Measurements from ENCODE around the gene TASOR2.

Gene TASOR2, protein sequence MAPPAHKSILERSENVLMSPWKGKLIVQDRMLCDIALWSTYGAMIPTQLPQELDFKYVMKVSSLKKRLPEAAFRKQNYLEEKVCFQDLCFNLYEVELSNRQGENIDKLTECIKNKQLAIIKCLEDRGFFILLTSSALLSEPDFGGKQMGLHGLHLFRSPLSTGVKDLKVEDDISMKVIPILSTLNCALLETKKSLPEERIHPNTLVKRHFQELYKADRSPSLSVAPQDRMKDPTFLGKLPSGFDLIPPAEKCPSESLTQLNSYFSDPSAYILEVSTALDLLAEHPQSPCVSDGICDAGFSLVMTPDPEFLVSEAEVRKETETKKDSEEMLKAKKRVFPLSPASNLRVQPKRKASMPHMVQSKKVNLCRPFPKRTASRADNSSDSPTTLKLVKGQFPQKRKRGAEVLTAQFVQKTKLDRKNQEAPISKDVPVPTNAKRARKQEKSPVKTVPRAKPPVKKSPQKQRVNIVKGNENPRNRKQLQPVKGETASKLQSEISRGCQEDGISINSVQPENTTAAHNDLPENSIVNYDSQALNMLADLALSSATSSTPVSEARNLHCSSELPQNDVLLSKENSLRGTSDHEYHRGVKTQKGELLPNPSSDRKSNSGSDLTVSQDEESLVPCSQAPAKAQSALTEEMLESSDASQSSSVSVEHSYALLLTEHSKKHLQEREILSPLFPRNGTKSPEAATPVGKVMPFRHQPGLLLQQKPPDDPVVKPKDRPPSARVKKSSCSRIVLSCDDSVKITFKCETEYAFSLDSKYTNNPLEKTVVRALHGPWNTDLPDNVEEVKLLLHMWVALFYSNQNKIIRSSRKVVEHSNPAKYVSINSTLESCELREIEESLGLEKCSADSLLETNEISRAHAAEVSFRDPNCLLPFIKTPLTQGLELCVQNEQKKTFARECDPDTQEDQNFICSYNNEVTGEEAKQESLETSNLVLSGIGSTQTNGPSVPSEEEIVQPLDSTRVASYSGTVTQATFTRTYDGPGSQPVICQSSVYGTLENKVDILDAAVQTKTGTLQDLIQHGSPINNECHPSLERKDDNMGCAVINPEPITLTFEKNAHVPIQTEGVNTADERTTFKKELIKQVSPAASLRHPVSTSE (N-terminal part only)

DNA sequence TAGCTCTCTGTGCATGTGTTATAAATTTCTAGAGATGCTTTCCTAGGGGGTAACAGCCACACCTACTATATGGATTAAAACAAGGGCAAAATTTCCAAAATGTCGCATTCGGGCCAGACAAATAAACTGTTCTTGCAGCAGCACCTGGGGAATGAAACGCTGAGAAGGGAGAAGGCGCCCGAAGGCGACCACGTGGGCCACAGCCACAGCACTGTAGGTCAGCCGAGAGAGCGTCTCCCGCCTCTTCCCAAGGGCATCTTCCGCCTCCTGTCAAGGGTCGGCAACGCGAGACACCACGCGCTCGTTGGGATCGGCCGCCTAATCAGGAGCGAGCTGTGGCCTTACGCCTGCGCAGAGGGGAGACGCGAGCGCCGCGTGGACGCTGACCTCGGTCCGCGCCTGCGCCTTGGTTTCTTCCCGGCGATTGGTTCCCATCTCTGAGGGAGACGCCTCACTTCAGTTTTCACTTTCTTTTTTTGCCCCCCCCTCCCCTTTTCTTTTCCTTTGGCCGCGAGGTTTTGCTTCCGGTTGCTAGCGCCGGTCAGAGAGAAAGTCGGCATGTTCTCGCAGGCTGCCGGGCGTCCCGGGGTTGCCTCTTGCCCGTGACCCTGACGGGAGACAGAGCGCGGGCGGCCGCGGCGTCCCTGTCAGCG is at the start of gene TASOR2:
Gene TASOR2 (plus strand): TSS at position 521 of the 653 bp plus-strand sequence. CDS start 35,805 bp downstream, outside the sequence.
- Mint-ChIP-seq H3K4me3 (peak within 1 kb of the TSS; percentile 97), H3K36me3 (peaks cover 3% of the 10 kb centered on the region), H3K4me1 (peaks cover 21% of the 10 kb centered on the region), H3K27ac (peak within 1 kb of the TSS; percentile 97), H3K9me3 (no peaks in the 10 kb centered on the region), H3K27me3 (no peaks in the 10 kb centered on the region)
- peak; percentile 78 to 81 for DNase-seq (ENCODE audit: low spot score in 2 of 2)
- ATAC-seq (ENCODE audit: low read depth) = peak; percentile 77

DNA sequence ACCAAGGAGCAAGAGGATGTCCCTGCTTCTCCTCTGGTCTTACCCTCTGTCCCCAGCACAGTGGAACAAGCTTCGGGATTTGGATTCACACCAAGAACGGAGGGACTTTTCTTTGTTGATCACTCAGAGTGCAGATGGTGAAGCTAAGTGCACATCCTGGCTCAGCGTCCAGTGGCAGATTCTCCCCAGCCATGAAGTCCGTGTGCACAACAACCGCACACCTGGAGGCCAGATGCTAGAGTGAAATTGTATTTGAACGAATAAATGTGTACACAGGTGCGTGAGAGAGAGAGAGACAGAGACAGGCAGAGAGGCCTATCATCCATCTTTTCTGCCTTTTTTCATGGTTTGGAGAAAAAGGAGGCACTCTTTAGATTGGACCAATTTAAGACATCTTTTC is 49.7 kb upstream of the TASOR2 start:
- no peak for ATAC-seq (ENCODE audit: low read depth)
- Mint-ChIP-seq H3K4me3 (no peak overlapping the region), H3K36me3 (no peaks in the 10 kb centered on the region), H3K9me3 (no peaks in the 10 kb centered on the region), H3K27ac (no peak overlapping the region), H3K27me3 (peaks cover 4% of the 10 kb centered on the region), H3K4me1 (peaks cover under 1% of the 10 kb centered on the region)
- DNase-seq (ENCODE audit: low spot score in 2 of 2) = no peak

DNA sequence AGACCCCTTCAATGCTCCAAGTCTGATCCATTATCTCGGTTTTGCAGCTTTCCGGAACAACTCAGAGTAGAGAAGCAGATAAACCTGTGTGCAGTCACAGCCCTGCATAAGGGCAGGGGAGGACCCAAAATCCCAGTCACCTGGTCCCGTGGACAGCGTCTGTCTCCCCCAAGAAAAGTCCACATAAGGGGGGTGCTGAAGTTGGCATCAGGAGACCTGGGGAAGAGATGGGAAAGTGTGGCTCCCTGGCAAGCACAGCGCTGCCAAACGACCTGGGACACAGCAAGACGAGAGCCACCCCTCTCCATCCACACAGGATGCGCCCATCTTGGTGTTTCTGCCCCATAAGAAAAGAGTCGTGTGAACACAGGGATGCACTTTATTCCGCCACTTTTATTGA is 46.1 kb upstream of the TASOR2 start:
- H3K4me3 Mint-ChIP-seq = no peak overlapping the region
- no peak for ATAC-seq (ENCODE audit: low read depth)
- H3K4me1 Mint-ChIP-seq = no peaks in the 10 kb centered on the region
- no peak for DNase-seq (ENCODE audit: low spot score in 2 of 2)
- peaks cover 6% of the 10 kb centered on the region for H3K36me3 Mint-ChIP-seq
- no peaks in the 10 kb centered on the region for H3K9me3 Mint-ChIP-seq
- no peaks in the 10 kb centered on the region for H3K27me3 Mint-ChIP-seq
- H3K27ac Mint-ChIP-seq = no peak overlapping the region

DNA sequence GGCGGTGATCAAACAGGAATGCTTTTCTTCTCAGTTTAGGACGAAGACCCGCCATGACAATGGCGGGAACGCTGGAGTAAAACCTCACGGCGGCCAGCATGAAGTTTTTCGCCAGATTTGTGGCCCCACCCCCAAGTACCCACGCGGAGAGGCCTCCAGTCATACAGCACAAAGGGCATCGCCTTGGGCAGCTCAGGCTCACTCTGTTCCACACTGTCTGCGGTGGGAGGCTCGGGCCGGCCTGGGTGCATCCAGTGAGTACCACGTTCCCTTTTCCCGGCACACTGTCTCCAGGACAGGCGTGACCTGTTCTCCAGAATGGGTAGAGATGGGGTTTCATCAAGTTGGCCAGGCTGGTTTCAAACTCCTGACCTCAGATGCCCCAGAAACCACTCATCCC is 45.6 kb upstream of the TASOR2 start:
- Mint-ChIP-seq H3K27ac (no peak overlapping the region), H3K27me3 (peaks cover 3% of the 10 kb centered on the region), H3K36me3 (peaks cover 6% of the 10 kb centered on the region), H3K4me3 (no peak overlapping the region), H3K9me3 (no peaks in the 10 kb centered on the region), H3K4me1 (no peaks in the 10 kb centered on the region)
- ATAC-seq (ENCODE audit: low read depth) = no peak
- no peak for DNase-seq (ENCODE audit: low spot score in 2 of 2)

DNA sequence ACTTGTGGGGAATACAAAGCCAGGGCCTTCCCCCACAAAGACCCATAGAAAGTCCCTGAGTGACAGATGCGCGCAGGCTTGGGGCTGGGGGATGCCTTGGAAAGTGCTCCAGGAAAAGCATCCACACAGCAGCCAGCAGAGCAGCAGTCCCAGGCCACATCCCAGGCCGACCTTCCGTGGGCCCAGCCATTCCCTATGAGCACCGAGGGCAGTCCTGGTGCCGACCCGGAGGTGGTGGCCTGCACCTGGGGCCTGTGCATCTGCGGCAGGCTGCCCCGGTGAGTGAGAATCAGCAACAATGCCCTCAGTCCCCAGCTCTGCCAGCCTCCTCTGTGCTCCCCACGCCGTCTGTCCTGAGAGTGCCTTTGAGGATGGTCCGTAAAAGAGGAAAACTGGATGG is 44.6 kb upstream of the TASOR2 start:
- no peak for ATAC-seq (ENCODE audit: low read depth)
- Mint-ChIP-seq H3K9me3 (no peaks in the 10 kb centered on the region), H3K27ac (no peak overlapping the region)

DNA sequence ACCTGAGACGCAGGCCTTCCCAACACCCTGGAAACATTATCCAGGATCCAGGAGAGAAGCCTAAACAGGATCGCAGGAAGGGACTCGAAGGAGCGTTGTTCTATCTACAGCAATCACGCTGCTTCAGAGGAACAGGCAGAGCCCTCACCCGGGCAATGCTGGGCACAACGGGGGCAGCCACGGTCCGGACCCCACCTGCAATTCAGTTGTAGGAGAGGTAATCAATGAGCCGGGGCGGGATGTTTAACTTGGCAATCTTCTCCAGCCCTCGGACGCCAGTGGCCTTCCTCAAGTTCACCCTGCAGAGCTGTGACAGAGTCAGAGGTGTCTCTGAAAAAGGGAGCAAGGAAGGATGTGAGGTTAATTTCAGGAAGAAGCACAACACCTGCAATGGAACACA is 44.1 kb upstream of the TASOR2 start:
- Mint-ChIP-seq H3K27ac (no peak overlapping the region), H3K4me1 (peaks cover 5% of the 10 kb centered on the region)

More for the DNA sequence above, 44.6 kb upstream of the TASOR2 start:
- Mint-ChIP-seq H3K4me1 (peaks cover 3% of the 10 kb centered on the region), H3K4me3 (no peak overlapping the region), H3K27me3 (peaks cover 3% of the 10 kb centered on the region), H3K36me3 (peaks cover 6% of the 10 kb centered on the region)
- no peak for DNase-seq (ENCODE audit: low spot score in 2 of 2)

DNA sequence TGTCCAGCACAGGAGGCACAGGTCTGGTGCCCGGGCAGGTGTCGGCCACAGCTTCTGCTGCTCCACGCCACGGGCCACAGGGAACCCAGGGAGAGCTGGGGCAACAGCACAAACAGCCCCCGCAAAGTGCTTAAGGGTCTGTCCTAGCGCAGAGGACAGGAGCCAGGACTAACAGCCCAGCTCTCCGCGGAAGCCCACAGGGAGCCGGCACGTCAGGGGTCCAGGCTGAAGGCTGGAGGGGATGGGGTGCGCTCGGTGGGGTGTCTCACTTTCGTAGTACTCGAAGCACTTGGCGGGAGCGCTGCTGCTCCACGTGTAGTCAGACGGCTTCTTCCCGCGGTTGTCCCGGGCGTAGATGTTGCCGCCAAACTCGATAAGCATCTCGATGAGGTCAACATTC is 43.1 kb upstream of the TASOR2 start:
- peaks cover 9% of the 10 kb centered on the region for H3K4me1 Mint-ChIP-seq
- H3K36me3 Mint-ChIP-seq = peaks cover 6% of the 10 kb centered on the region
- H3K27me3 Mint-ChIP-seq = peaks cover 3% of the 10 kb centered on the region
- no peaks in the 10 kb centered on the region for H3K9me3 Mint-ChIP-seq
- ATAC-seq (ENCODE audit: low read depth) (no peak), DNase-seq (ENCODE audit: low spot score in 2 of 2) (no peak)
- H3K4me3 Mint-ChIP-seq = no peak overlapping the region
- no peak overlapping the region for H3K27ac Mint-ChIP-seq

More for the DNA sequence above, 44.1 kb upstream of the TASOR2 start:
- Mint-ChIP-seq H3K36me3 (peaks cover 6% of the 10 kb centered on the region), H3K9me3 (no peaks in the 10 kb centered on the region), H3K27me3 (peaks cover 3% of the 10 kb centered on the region), H3K4me3 (no peak overlapping the region)
- no peak for DNase-seq (ENCODE audit: low spot score in 2 of 2)
- no peak for ATAC-seq (ENCODE audit: low read depth)

DNA sequence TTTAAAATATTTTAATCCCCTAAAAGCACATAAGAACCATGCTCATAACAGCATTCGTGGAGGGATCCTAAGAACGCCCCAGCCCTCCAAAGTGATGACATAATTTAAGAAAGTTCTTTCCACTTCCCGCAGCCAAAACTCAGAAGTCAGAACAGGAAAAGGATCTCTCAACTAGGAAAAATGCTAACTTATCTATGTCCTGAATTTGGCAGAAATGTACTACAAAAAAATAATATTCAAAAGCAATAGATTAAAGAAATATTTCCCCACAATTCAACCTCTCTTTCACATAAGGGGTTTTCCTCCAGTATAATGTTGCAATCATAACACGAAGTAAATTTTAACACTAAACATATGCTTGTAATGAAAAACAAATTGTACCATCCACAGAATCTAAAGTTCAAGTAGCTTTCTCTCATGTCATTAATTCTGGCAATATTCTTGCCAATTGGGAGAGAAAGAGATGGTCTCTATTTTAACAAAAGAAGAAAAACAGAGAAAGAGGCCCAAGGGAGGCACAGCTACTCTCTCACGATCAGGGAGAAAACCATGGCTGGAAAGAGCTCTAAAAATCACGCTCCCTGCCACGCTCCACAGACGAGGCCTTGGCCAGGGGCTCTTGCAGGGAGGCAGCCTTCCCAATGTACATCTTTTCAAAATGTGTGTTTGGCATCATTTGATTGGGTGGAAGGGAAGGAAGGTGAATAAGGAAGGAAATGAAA is 41.1 kb upstream of the TASOR2 start:
- Mint-ChIP-seq H3K4me3 (no peak overlapping the region), H3K36me3 (peaks cover 6% of the 10 kb centered on the region), H3K9me3 (no peaks in the 10 kb centered on the region), H3K4me1 (peaks cover 9% of the 10 kb centered on the region), H3K27ac (no peak overlapping the region), H3K27me3 (peaks cover 3% of the 10 kb centered on the region)
- DNase-seq (ENCODE audit: low spot score in 2 of 2) (no peak), ATAC-seq (ENCODE audit: low read depth) (no peak)

DNA sequence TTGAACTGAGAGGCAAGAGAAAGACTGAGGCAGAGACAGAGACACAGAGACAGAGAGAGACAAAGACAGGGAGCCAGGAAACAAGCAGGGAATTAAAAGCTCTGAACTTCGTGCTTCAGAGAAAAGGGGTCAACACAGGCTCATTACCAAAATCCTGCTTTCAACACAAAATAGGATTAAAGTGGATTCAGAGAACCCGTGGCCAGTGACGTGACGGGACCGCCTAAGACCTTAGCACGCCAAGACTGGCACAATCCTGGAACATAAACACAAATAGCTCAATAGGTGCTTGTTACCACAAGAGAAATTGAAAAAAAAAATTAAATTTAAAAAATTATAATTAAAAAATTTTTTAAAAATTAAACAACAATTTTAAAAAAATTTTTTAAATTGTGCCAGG is 39.7 kb upstream of the TASOR2 start:
- DNase-seq (ENCODE audit: low spot score in 2 of 2) (no peak), ATAC-seq (ENCODE audit: low read depth) (no peak)
- Mint-ChIP-seq H3K27me3 (peaks cover 4% of the 10 kb centered on the region), H3K36me3 (peaks cover 8% of the 10 kb centered on the region), H3K4me1 (peaks cover 9% of the 10 kb centered on the region), H3K27ac (no peak overlapping the region), H3K9me3 (no peaks in the 10 kb centered on the region), H3K4me3 (no peak overlapping the region)

DNA sequence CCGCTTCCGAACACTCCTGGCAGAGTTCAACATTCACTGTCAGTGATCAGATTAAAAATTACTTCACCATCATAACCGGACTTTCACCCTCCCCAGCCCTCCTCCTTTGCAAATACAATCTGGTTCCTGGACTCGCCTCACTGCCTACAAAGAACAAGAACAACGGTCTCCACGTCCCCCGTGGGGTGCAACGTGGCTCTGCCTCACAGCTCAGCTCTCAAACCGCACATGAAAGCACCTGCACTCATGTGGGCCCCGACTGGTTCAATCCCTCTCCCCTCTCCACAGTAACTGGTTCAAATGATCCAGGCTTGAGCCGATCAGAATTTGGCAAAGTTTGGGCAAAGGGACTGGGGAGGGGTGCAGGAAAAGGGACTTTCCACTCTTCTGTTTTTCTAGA is 39.3 kb upstream of the TASOR2 start:
- Mint-ChIP-seq H3K4me1 (peaks cover 9% of the 10 kb centered on the region), H3K27ac (no peak overlapping the region), H3K9me3 (no peaks in the 10 kb centered on the region), H3K4me3 (no peak overlapping the region), H3K36me3 (peaks cover 9% of the 10 kb centered on the region), H3K27me3 (peaks cover 7% of the 10 kb centered on the region)
- ATAC-seq (ENCODE audit: low read depth) = peak; percentile 92
- DNase-seq (ENCODE audit: low spot score in 2 of 2) = peak in 1 of 2 donors; percentile 35

DNA sequence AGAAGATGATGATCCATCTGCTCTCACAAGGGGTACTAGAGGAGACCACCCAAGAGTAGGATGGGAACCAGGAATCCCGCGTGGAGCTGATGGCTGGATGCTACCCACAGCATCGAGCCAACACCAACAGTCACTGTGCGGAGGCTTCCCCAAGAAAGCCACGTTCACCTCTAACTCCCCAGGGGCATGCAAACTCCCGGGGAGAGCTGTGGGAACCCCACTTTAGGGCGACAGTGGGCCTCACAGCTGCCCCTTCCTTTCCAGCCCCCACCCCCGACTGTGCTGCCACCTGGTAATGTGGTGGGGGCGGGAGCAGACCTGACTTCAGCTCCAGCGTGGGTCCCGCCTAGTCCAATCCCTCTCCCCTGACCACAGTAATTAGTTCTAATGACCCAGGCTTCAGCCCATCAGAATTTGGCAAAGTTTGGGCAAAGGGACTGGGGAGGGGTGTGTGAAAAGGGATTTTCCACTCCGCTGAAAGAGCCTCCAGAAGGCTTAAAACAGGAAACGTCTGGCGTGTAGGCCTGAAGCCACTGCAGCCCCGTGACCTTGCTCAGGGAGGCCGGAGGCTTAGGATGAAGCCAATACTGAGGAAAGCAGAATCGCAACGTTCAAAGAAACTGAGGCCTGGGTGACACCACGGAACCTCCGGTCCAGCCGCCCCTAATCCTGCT is 38.6 kb upstream of the TASOR2 start:
- no peak overlapping the region for H3K27ac Mint-ChIP-seq

DNA sequence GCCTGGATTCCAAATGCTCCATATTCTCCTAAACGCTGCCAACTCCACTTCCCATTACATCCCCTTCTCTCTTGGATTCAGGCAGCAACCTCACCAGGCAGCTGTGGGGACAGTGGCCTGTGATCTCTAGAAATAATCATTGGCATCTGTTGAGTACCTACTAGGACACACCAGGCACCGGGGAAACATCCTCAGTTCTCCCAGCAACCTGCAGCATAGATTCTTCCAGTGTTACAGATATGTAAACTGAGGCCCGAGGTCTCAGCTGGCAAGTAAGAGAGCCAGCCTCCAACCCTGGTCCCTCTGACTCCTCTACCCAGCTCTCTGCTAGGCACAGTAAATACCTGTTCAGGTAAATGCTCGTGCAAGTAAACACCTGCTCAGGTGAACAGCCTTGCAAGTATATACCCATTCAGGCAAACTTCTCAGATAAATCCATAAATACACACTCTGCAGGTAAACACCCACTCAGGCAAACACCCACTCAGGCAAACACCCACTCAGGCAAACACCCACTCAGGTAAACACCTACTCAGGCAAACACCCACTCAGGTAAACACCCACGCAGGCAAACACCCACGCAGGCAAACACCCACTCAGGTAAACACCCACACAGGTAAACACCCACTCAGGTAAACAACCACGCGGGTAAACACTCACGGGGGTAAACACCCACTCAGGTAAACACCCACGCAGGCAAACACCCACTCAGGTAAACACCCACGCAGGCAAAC is 37.0 kb upstream of the TASOR2 start:
- no peaks in the 10 kb centered on the region for H3K9me3 Mint-ChIP-seq
- H3K4me1 Mint-ChIP-seq = peaks cover 9% of the 10 kb centered on the region
- no peak for ATAC-seq (ENCODE audit: low read depth)
- no peak overlapping the region for H3K4me3 Mint-ChIP-seq
- no peak for DNase-seq (ENCODE audit: low spot score in 2 of 2)
- H3K36me3 Mint-ChIP-seq = peaks cover 5% of the 10 kb centered on the region
- no peak overlapping the region for H3K27ac Mint-ChIP-seq
- peaks cover 8% of the 10 kb centered on the region for H3K27me3 Mint-ChIP-seq

More for the DNA sequence above, 38.6 kb upstream of the TASOR2 start:
- H3K36me3 Mint-ChIP-seq = peaks cover 5% of the 10 kb centered on the region
- H3K9me3 Mint-ChIP-seq = no peaks in the 10 kb centered on the region
- peaks cover 9% of the 10 kb centered on the region for H3K4me1 Mint-ChIP-seq
- ATAC-seq (ENCODE audit: low read depth) (no peak), DNase-seq (ENCODE audit: low spot score in 2 of 2) (no peak)
- H3K4me3 Mint-ChIP-seq = no peak overlapping the region
- peaks cover 7% of the 10 kb centered on the region for H3K27me3 Mint-ChIP-seq

All from memory B cell (primary cell).